ENCODE results near the gene PRODH. TPM values are rescaled to one million over a fixed set of nuclear protein-coding genes. Genes with fewer than 3 reads are reported as not detected.
"Not testable (repeated sequence)": the region's sequence is repeated elsewhere in the genome, so short reads cannot be mapped to it uniquely, and the experiment has no call there.

The PRODH gene
- total RNA-seq, 1 donor from 2014 or later: 1.4 TPM

GRCh38 chr22:18888115-18888514, 48.0 kb downstream of the PRODH start:
- Histone ChIP-seq H3K4me1 (no peaks in the 10 kb centered on the region), H3K36me3 (no peaks in the 10 kb centered on the region), H3K27ac (no peak overlapping the region), H3K9me3 (no peaks in the 10 kb centered on the region), H3K27me3 (no peaks in the 10 kb centered on the region), H3K4me3 (no peak overlapping the region)
- no peak for TF ChIP-seq CTCF (IDR thresholded peaks at IDR 0.05)
- intact Hi-C loops (cut with DNase I): no loop called here
- no peak for DNase-seq (ENCODE audit: low spot score in 2 of 2)

GRCh38 chr22:18884465-18884864, 51.6 kb downstream of the PRODH start:
- H3K27ac ChIP-seq; H3K4me3 ChIP-seq; DNase-seq (ENCODE audit: low spot score in 2 of 2); H3K27me3 ChIP-seq; H3K4me1 ChIP-seq; H3K36me3 ChIP-seq; H3K9me3 ChIP-seq; intact Hi-C loops (cut with DNase I): not testable (repeated sequence)

GRCh38 chr22:18881260-18881659, 54.8 kb downstream of the PRODH start:
- H3K27me3 ChIP-seq; H3K4me3 ChIP-seq; intact Hi-C loops (cut with DNase I); H3K9me3 ChIP-seq; H3K4me1 ChIP-seq; H3K27ac ChIP-seq; H3K36me3 ChIP-seq; DNase-seq (ENCODE audit: low spot score in 2 of 2): not testable (repeated sequence)

Other genes with a start within 250 kb of the PRODH start
- gene DGCR6, start 30.0 kb downstream of the PRODH start, total RNA-seq: not detected
- gene DGCR2, start 186.1 kb upstream of the PRODH start, total RNA-seq: 34.7 TPM
- gene TSSK2, start 195.0 kb upstream of the PRODH start, total RNA-seq: not detected
- 30.5 TPM for gene ESS2, start 208.4 kb upstream of the PRODH start, total RNA-seq
- gene GSC2, start 214.0 kb upstream of the PRODH start, total RNA-seq: not detected
- gene SLC25A1, start 242.4 kb upstream of the PRODH start, total RNA-seq: 89.3 TPM